Measurements from ENCODE around the gene CCDC87. TPM values are rescaled to one million over a fixed set of nuclear protein-coding genes. Genes with fewer than 3 reads are reported as not detected.
A peak's percentile ranks its signal among the peaks of the same experiment; 100 is the strongest.

CCDC87 gene
- total and polyA plus RNA-seq, 4 donors = 0.21 to 0.77 (median 0.46) TPM

- Histone ChIP-seq H3K9me3 (ENCODE audit: control insufficient read depth, insufficient read depth, low read length) (no peaks in the 10 kb centered on the region), H3K4me3 (ENCODE audit: low read depth, low read length) (no peak overlapping the region), H3K27me3 (ENCODE audit: control insufficient read depth, insufficient read depth, low read length) (no peaks in the 10 kb centered on the region), H3K27ac (ENCODE audit: low read depth, low read length) (no peak overlapping the region), H3K36me3 (ENCODE audit: control insufficient read depth, insufficient read depth, low read length) (peaks cover 41% of the 10 kb centered on the region), H3K4me1 (ENCODE audit: control insufficient read depth, insufficient read depth, low read length) (peaks cover 6% of the 10 kb centered on the region)
- DNase-seq (ENCODE audit: low read depth in 4 of 6, low spot score in 6 of 6) = no peak
- WGBS (ENCODE audit: insufficient coverage) = no CpG with 5 or more reads among the region's 2 CpGs
These were observed 40.1 kb upstream of the CCDC87 start for GRCh38 chr11:66632952-66633351.

GRCh38 chr11:66631883-66632282, 39.0 kb upstream of the CCDC87 start:
- WGBS (ENCODE audit: insufficient coverage) = 94% methylated on average over 5 of the region's 6 CpGs
- Histone ChIP-seq H3K36me3 (ENCODE audit: control insufficient read depth, insufficient read depth, low read length) (peaks cover 49% of the 10 kb centered on the region), H3K27ac (ENCODE audit: low read depth, low read length) (no peak overlapping the region), H3K9me3 (ENCODE audit: control insufficient read depth, insufficient read depth, low read length) (no peaks in the 10 kb centered on the region), H3K4me1 (ENCODE audit: control insufficient read depth, insufficient read depth, low read length) (no peaks in the 10 kb centered on the region), H3K27me3 (ENCODE audit: control insufficient read depth, insufficient read depth, low read length) (no peaks in the 10 kb centered on the region), H3K4me3 (ENCODE audit: low read depth, low read length) (no peak overlapping the region)
- no peak for DNase-seq (ENCODE audit: low read depth in 4 of 6, low spot score in 6 of 6)

- Histone ChIP-seq H3K36me3 (ENCODE audit: control insufficient read depth, insufficient read depth, low read length) (peaks cover 67% of the 10 kb centered on the region), H3K4me3 (ENCODE audit: low read depth, low read length) (no peak overlapping the region), H3K27me3 (ENCODE audit: control insufficient read depth, insufficient read depth, low read length) (no peaks in the 10 kb centered on the region), H3K27ac (ENCODE audit: low read depth, low read length) (no peak overlapping the region), H3K9me3 (ENCODE audit: control insufficient read depth, insufficient read depth, low read length) (no peaks in the 10 kb centered on the region), H3K4me1 (ENCODE audit: control insufficient read depth, insufficient read depth, low read length) (no peaks in the 10 kb centered on the region)
- WGBS (ENCODE audit: insufficient coverage) = no CpG with 5 or more reads among the region's 2 CpGs
- DNase-seq (ENCODE audit: low read depth in 4 of 6, low spot score in 6 of 6) = no peak
These were observed 36.5 kb upstream of the CCDC87 start for GRCh38 chr11:66629356-66629755.

GRCh38 chr11:66628061-66628603, 35.3 kb upstream of the CCDC87 start:
- DNase-seq (ENCODE audit: low read depth in 4 of 6, low spot score in 6 of 6) = no peak
- WGBS (ENCODE audit: insufficient coverage) = 91% methylated on average over 7 of the region's 7 CpGs
- Histone ChIP-seq H3K4me3 (ENCODE audit: low read depth, low read length) (no peak overlapping the region), H3K36me3 (ENCODE audit: control insufficient read depth, insufficient read depth, low read length) (peaks cover 69% of the 10 kb centered on the region), H3K4me1 (ENCODE audit: control insufficient read depth, insufficient read depth, low read length) (no peaks in the 10 kb centered on the region), H3K27ac (ENCODE audit: low read depth, low read length) (no peak overlapping the region), H3K27me3 (ENCODE audit: control insufficient read depth, insufficient read depth, low read length) (no peaks in the 10 kb centered on the region), H3K9me3 (ENCODE audit: control insufficient read depth, insufficient read depth, low read length) (no peaks in the 10 kb centered on the region)

GRCh38 chr11:66626926-66627325, 34.1 kb upstream of the CCDC87 start:
- Histone ChIP-seq H3K27me3 (ENCODE audit: control insufficient read depth, insufficient read depth, low read length) (no peaks in the 10 kb centered on the region), H3K36me3 (ENCODE audit: control insufficient read depth, insufficient read depth, low read length) (peaks cover 66% of the 10 kb centered on the region), H3K4me3 (ENCODE audit: low read depth, low read length) (no peak overlapping the region), H3K27ac (ENCODE audit: low read depth, low read length) (no peak overlapping the region), H3K4me1 (ENCODE audit: control insufficient read depth, insufficient read depth, low read length) (no peaks in the 10 kb centered on the region), H3K9me3 (ENCODE audit: control insufficient read depth, insufficient read depth, low read length) (no peaks in the 10 kb centered on the region)
- 88% methylated on average over 6 of the region's 7 CpGs for WGBS (ENCODE audit: insufficient coverage)
- no peak for DNase-seq (ENCODE audit: low read depth in 4 of 6, low spot score in 6 of 6)

GRCh38 chr11:66626382-66626781, 33.5 kb upstream of the CCDC87 start:
- Histone ChIP-seq H3K27ac (ENCODE audit: low read depth, low read length) (no peak overlapping the region), H3K27me3 (ENCODE audit: control insufficient read depth, insufficient read depth, low read length) (no peaks in the 10 kb centered on the region), H3K4me3 (ENCODE audit: low read depth, low read length) (no peak overlapping the region), H3K9me3 (ENCODE audit: control insufficient read depth, insufficient read depth, low read length) (no peaks in the 10 kb centered on the region), H3K36me3 (ENCODE audit: control insufficient read depth, insufficient read depth, low read length) (peaks cover 63% of the 10 kb centered on the region), H3K4me1 (ENCODE audit: control insufficient read depth, insufficient read depth, low read length) (peaks cover 2% of the 10 kb centered on the region)
- DNase-seq (ENCODE audit: low read depth in 4 of 6, low spot score in 6 of 6) = no peak
- 94% methylated on average over 21 of the region's 25 CpGs for WGBS (ENCODE audit: insufficient coverage)

- 95% methylated on average over 8 of the region's 9 CpGs for WGBS (ENCODE audit: insufficient coverage)
- Histone ChIP-seq H3K4me3 (ENCODE audit: low read depth, low read length) (no peak overlapping the region), H3K4me1 (ENCODE audit: control insufficient read depth, insufficient read depth, low read length) (peaks cover 5% of the 10 kb centered on the region), H3K9me3 (ENCODE audit: control insufficient read depth, insufficient read depth, low read length) (no peaks in the 10 kb centered on the region), H3K27me3 (ENCODE audit: control insufficient read depth, insufficient read depth, low read length) (no peaks in the 10 kb centered on the region), H3K27ac (ENCODE audit: low read depth, low read length) (no peak overlapping the region), H3K36me3 (ENCODE audit: control insufficient read depth, insufficient read depth, low read length) (peaks cover 61% of the 10 kb centered on the region)
- DNase-seq (ENCODE audit: low read depth in 4 of 6, low spot score in 6 of 6) = no peak
These were observed 32.9 kb upstream of the CCDC87 start for GRCh38 chr11:66625752-66626149.

- no peaks in the 10 kb centered on the region for H3K27me3 ChIP-seq (ENCODE audit: control insufficient read depth, insufficient read depth, low read length)
- DNase-seq (ENCODE audit: low read depth in 4 of 6, low spot score in 6 of 6) = no peak
- 90% methylated on average over 15 of the region's 26 CpGs for WGBS (ENCODE audit: insufficient coverage)
- H3K4me1 ChIP-seq (ENCODE audit: control insufficient read depth, insufficient read depth, low read length) = peaks cover 5% of the 10 kb centered on the region
- H3K4me3 ChIP-seq (ENCODE audit: low read depth, low read length) = no peak overlapping the region
- H3K9me3 ChIP-seq (ENCODE audit: control insufficient read depth, insufficient read depth, low read length) = no peaks in the 10 kb centered on the region
- H3K27ac ChIP-seq (ENCODE audit: low read depth, low read length) = no peak overlapping the region
- peaks cover 59% of the 10 kb centered on the region for H3K36me3 ChIP-seq (ENCODE audit: control insufficient read depth, insufficient read depth, low read length)
These were observed 32.3 kb upstream of the CCDC87 start for GRCh38 chr11:66625041-66625751.

- Histone ChIP-seq H3K27ac (ENCODE audit: low read depth, low read length) (no peak overlapping the region), H3K9me3 (ENCODE audit: control insufficient read depth, insufficient read depth, low read length) (no peaks in the 10 kb centered on the region), H3K4me1 (ENCODE audit: control insufficient read depth, insufficient read depth, low read length) (peaks cover 7% of the 10 kb centered on the region), H3K36me3 (ENCODE audit: control insufficient read depth, insufficient read depth, low read length) (peaks cover 52% of the 10 kb centered on the region), H3K27me3 (ENCODE audit: control insufficient read depth, insufficient read depth, low read length) (no peaks in the 10 kb centered on the region), H3K4me3 (ENCODE audit: low read depth, low read length) (no peak overlapping the region)
- WGBS (ENCODE audit: insufficient coverage) = 83% methylated on average over 16 of the region's 16 CpGs
- no peak for DNase-seq (ENCODE audit: low read depth in 4 of 6, low spot score in 6 of 6)
These were observed 31.6 kb upstream of the CCDC87 start for GRCh38 chr11:66624450-66624849.

- 33% methylated on average over 3 of the region's 4 CpGs for WGBS (ENCODE audit: insufficient coverage)
- peak in 2 of 6 donors; percentile 66 to 71 for DNase-seq (ENCODE audit: low read depth in 4 of 6, low spot score in 6 of 6)
- Histone ChIP-seq H3K36me3 (ENCODE audit: control insufficient read depth, insufficient read depth, low read length) (peaks cover 8% of the 10 kb centered on the region), H3K9me3 (ENCODE audit: control insufficient read depth, insufficient read depth, low read length) (no peaks in the 10 kb centered on the region), H3K4me1 (ENCODE audit: control insufficient read depth, insufficient read depth, low read length) (peaks cover 20% of the 10 kb centered on the region), H3K4me3 (ENCODE audit: low read depth, low read length) (peak overlapping the region; percentile 92), H3K27ac (ENCODE audit: low read depth, low read length) (no peak overlapping the region), H3K27me3 (ENCODE audit: control insufficient read depth, insufficient read depth, low read length) (no peaks in the 10 kb centered on the region)
These were observed 26.3 kb upstream of the CCDC87 start for GRCh38 chr11:66619080-66619554.
